Measurements from ENCODE around the gene BID.

Gene BID

GRCh38 chr22:17692841-17693240, 81.4 kb downstream of the BID start:
- Histone ChIP-seq H3K4me1 (ENCODE audit: control insufficient read depth, insufficient read depth, low read length) (no peaks in the 10 kb centered on the region), H3K9ac (ENCODE audit: low read length) (no peak overlapping the region), H3K36me3 (ENCODE audit: control insufficient read depth, insufficient read depth, low read length, severe bottlenecking) (peaks cover 43% of the 10 kb centered on the region), H3K9me3 (ENCODE audit: control insufficient read depth, low read length) (no peaks in the 10 kb centered on the region), H3K27me3 (replicated peaks; ENCODE audit: control insufficient read depth, insufficient read depth, low read length) (no peaks in the 10 kb centered on the region), H3K4me3 (ENCODE audit: low read length) (no peak overlapping the region)
- DNase-seq (ENCODE audit: low read depth), result no peak

- no peaks in the 10 kb centered on the region for H3K9me3 ChIP-seq (ENCODE audit: control insufficient read depth, low read length)
- H3K4me3 ChIP-seq (ENCODE audit: low read length), result no peak overlapping the region
- DNase-seq (ENCODE audit: low read depth), result no peak
- H3K9ac ChIP-seq (ENCODE audit: low read length), result no peak overlapping the region
- H3K4me1 ChIP-seq (ENCODE audit: control insufficient read depth, insufficient read depth, low read length), result no peaks in the 10 kb centered on the region
- H3K27me3 ChIP-seq (replicated peaks; ENCODE audit: control insufficient read depth, insufficient read depth, low read length), result no peaks in the 10 kb centered on the region
- peaks cover 33% of the 10 kb centered on the region for H3K36me3 ChIP-seq (ENCODE audit: control insufficient read depth, insufficient read depth, low read length, severe bottlenecking)
Measured at GRCh38 chr22:17684245-17684644, 90.0 kb downstream of the BID start.

Data from adipocyte (in vitro differentiated cells).